ENCODE results near the gene RALGAPA1. TPM values are rescaled to one million over a fixed set of nuclear protein-coding genes. Genes with fewer than 3 reads are reported as not detected.
A peak's percentile ranks its signal among the peaks of the same experiment; 100 is the strongest.
"Not testable (repeated sequence)": the region's sequence is repeated elsewhere in the genome, so short reads cannot be mapped to it uniquely, and the experiment has no call there.

RALGAPA1 gene
- total RNA-seq (10 to 100 TPM; 58.6 to 89.9 (median 75.1) TPM), polyA plus RNA-seq (10 to 100 TPM; 10.2 to 15.8 (median 12.6) TPM)

- 1 to 2% methylated on average over 55 to 61 of the region's 66 CpGs for WGBS, 2 donors
- Histone ChIP-seq H3K27ac (peak within 1 kb of the TSS; percentile 88 to 96 (median 90)), H3K4me3 (peak within 1 kb of the TSS; percentile 60 to 78 (median 76)), H3K4me1 (peaks cover 0 to 25% (median 24%) of the 10 kb centered on the region in 4 donors)
- intact Hi-C loops (cut with DNase I); H3K9me3 ChIP-seq; H3K36me3 ChIP-seq; H3K27me3 ChIP-seq: not testable (repeated sequence)
- peak; percentile 98 for DNase-seq
- peak in 3 of 4 experiments; percentile 41 to 61 (median 55) for TF ChIP-seq CTCF (IDR thresholded peaks at IDR 0.05)
- TF ChIP-seq POLR2A (IDR thresholded peaks at IDR 0.05): peak; percentile 84 to 91
- peak in 2 of 4 donors; percentile 55 to 57 for TF ChIP-seq EP300 (IDR thresholded peaks at IDR 0.05)
- peak; percentile 91 to 98 (median 94) for TF ChIP-seq POLR2AphosphoS5 (IDR thresholded peaks at IDR 0.05)
These were observed at the start of gene RALGAPA1 for GRCh38 chr14:35808638-35809563. Gene RALGAPA1 (minus strand): TSS chr14:35809295. CDS start chr14:35808835, 460 bp downstream.

DNA sequence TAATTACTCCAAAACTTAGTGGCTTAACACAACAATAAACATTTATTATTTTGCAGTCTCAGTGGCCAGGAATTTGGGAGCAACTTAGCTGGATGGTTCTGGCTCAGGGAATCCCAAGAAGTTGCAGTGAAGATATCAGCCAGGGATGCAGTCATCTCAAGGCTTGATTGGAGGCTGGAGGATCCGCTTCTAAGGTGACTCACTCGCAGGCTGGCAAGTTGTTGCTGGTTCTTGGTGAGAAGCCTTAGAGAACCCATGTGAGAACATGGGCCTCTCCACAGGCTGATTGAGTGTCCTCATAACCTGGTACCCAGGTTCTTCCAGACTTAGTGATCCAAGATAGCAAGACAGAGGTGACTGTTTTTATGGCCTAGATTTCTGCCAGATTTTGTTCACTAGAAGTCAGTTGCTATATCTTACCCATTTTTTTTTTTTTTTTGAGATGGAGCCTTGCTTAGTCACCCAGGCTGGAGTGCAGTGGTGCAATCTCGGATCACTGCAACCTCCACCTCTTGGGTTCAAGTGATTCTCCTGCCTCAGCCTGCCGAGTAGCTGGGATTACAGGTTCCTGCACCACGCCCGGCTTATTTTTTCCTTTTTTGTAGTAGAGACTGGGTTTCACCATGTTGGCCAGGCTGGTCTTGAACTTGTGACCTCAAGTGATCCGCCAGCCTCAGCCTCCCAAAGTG lies 49.6 kb upstream of the RALGAPA1 start:
- Histone ChIP-seq H3K4me1 (no peaks in the 10 kb centered on the region), H3K4me3 (no peak overlapping the region), H3K27me3 (no peaks in the 10 kb centered on the region), H3K27ac (no peak overlapping the region), H3K9me3 (no peaks in the 10 kb centered on the region), H3K36me3 (peaks cover 0 to 29% (median 5%) of the 10 kb centered on the region in 4 donors)
- TF ChIP-seq POLR2AphosphoS5 (IDR thresholded peaks at IDR 0.05) (no peak), CTCF (IDR thresholded peaks at IDR 0.05) (no peak), EP300 (IDR thresholded peaks at IDR 0.05) (no peak), POLR2A (IDR thresholded peaks at IDR 0.05) (no peak)
- intact Hi-C loops (cut with DNase I): no loop called here
- no peak for DNase-seq
- 95 to 97% methylated on average over 7 of the region's 7 CpGs for WGBS, 2 donors

- TF ChIP-seq POLR2A (IDR thresholded peaks at IDR 0.05): no peak
- no peak for TF ChIP-seq CTCF (IDR thresholded peaks at IDR 0.05)
- TF ChIP-seq EP300 (IDR thresholded peaks at IDR 0.05): no peak
- TF ChIP-seq POLR2AphosphoS5 (IDR thresholded peaks at IDR 0.05): no peak
- intact Hi-C loops (cut with DNase I): no loop called here
- Histone ChIP-seq H3K36me3 (peaks cover 0 to 15% (median 2%) of the 10 kb centered on the region in 4 donors), H3K4me3 (no peak overlapping the region), H3K9me3 (peaks cover 0 to 4% (median 0%) of the 10 kb centered on the region in 4 donors), H3K27me3 (no peaks in the 10 kb centered on the region), H3K4me1 (no peaks in the 10 kb centered on the region), H3K27ac (no peak overlapping the region)
- no peak for DNase-seq
- WGBS, 2 donors: 57 to 91% methylated on average over 6 of the region's 6 CpGs
These were observed 46.9 kb upstream of the RALGAPA1 start for GRCh38 chr14:35855876-35856481.

- no peaks in the 10 kb centered on the region for H3K4me1 ChIP-seq
- H3K27me3 ChIP-seq: no peaks in the 10 kb centered on the region
- peaks cover 0 to 15% (median 2%) of the 10 kb centered on the region in 4 donors for H3K36me3 ChIP-seq
- H3K27ac ChIP-seq: no peak overlapping the region
- H3K4me3 ChIP-seq: no peak overlapping the region
- DNase-seq: no peak
- 81 to 84% methylated on average over 1 of the region's 1 CpG for WGBS, 2 donors
- no peak for TF ChIP-seq POLR2AphosphoS5 (IDR thresholded peaks at IDR 0.05)
- TF ChIP-seq CTCF (IDR thresholded peaks at IDR 0.05): no peak
- no peak for TF ChIP-seq POLR2A (IDR thresholded peaks at IDR 0.05)
- TF ChIP-seq EP300 (IDR thresholded peaks at IDR 0.05): no peak
- intact Hi-C loops (cut with DNase I): no loop called here
- H3K9me3 ChIP-seq: peaks cover 0 to 4% (median 0%) of the 10 kb centered on the region in 4 donors
These were observed 45.7 kb upstream of the RALGAPA1 start for GRCh38 chr14:35854696-35855270.

Data from sigmoid colon (tissue), 7 donors.